Measurements from ENCODE around the gene C6orf118. TPM values are rescaled to one million over a fixed set of nuclear protein-coding genes. Genes with fewer than 3 reads are reported as not detected.

C6orf118 gene
- total and polyA plus RNA-seq, 2 of the 8 experiments (the other 6 are each of a cell fraction or from before 2014, with no cell fraction given) = 0.35 to 0.58 TPM

DNA sequence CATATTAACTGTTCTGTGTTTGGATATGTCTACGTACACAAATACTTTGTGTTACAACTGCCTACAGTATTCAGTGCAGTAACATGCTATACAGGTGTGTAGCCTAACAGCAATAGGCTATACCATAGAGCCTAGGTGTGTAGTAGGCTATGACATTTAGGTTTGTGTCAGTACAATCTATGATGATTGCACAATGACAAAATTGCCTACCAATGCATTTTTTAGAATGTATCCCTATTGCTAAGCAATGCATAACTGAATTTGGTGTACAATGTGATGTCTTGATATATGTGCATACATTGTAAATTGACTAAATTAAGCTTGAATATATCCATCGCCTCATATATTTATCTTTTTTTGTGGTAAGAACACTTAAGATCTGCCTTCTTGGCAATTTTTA lies 48.9 kb downstream of the C6orf118 start:
- H3K9me3 ChIP-seq (ENCODE audit: insufficient read depth in 2 of 2, low read depth in 1 of 2, low read length in 1 of 2) = peaks cover 8 to 17% of the 10 kb centered on the region in 2 experiments; a peak in 1 of 4 replicates
- H3K9ac ChIP-seq (replicated peaks in 1 of 4; ENCODE audit: extremely low read depth in 1 of 4, low read depth in 3 of 4, low read length in 3 of 4) = no peak overlapping the region
- no peak overlapping the region for H2BK120ac ChIP-seq (replicated peaks; ENCODE audit: low read depth, low read length)
- H4K8ac ChIP-seq (ENCODE audit: extremely low read depth, insufficient read depth, low read length) = no peak overlapping the region
- H4K20me1 ChIP-seq (replicated peaks in 1 of 2; ENCODE audit: control insufficient read depth in 1 of 2, insufficient read depth in 2 of 2, low read length in 2 of 2) = no peaks in the 10 kb centered on the region
- no peak overlapping the region for H2BK15ac ChIP-seq (ENCODE audit: low read length)
- H2AK5ac ChIP-seq (ENCODE audit: low read depth, low read length) = no peak overlapping the region
- no peaks in the 10 kb centered on the region for H3K79me1 ChIP-seq (ENCODE audit: low read depth, low read length)
- no peak overlapping the region for H3K4me2 ChIP-seq (ENCODE audit: insufficient read depth in 1 of 2, low read depth in 2 of 2, low read length in 2 of 2)
- ChIA-PET CTCF (ENCODE audit: partially characterized antibody) (no interaction called here), POLR2A (ENCODE audit: partially characterized antibody) (no interaction called here)
- H2BK20ac ChIP-seq (ENCODE audit: low read length) = no peak overlapping the region
- no peak overlapping the region for H2AFZ ChIP-seq (ENCODE audit: low read length)
- no peak overlapping the region for H4K91ac ChIP-seq (replicated peaks; ENCODE audit: insufficient read length, low read length)
- no peak for DNase-seq (ENCODE audit: low read depth in 1 of 2, low spot score in 2 of 2)
- H3K23ac ChIP-seq (ENCODE audit: insufficient read length) = no peak overlapping the region
- H3K27me3 ChIP-seq (replicated peaks in 1 of 4; ENCODE audit: control insufficient read depth in 3 of 4, extremely low read depth in 1 of 4, insufficient read depth in 3 of 4, low read length in 3 of 4) = no peaks in the 10 kb centered on the region
- H3K27ac ChIP-seq (ENCODE audit: low read depth, low read length) = no peak overlapping the region
- no peaks in the 10 kb centered on the region for H3K4me1 ChIP-seq (replicated peaks in 1 of 4; ENCODE audit: control insufficient read depth in 3 of 4, insufficient read depth in 4 of 4, low read length in 3 of 4)
- H3K56ac ChIP-seq (replicated peaks; ENCODE audit: insufficient read length, low read depth, low read length) = no peak overlapping the region
- H2BK12ac ChIP-seq (ENCODE audit: low read depth, low read length) = no peak overlapping the region
- H3K18ac ChIP-seq (ENCODE audit: extremely low read depth, low read length) = no peak overlapping the region
- 72% methylated on average over 2 of the region's 2 CpGs; no CpG with 5 or more reads in 1 of the 2 experiments for WGBS, 2 experiments (ENCODE audit: extremely low coverage in 1 of 2, insufficient coverage in 1 of 2, insufficient read length in 1 of 2, insufficient replicate concordance in 2 of 2, low coverage in 1 of 2, low lambda C conversion rate in 2 of 2, missing lambda C conversion rate in 1 of 2)
- no peaks in the 10 kb centered on the region for H3K36me3 ChIP-seq (ENCODE audit: control insufficient read depth in 2 of 4, insufficient read depth in 4 of 4, low read length in 3 of 4)
- no peak for FAIRE-seq
- no peaks in the 10 kb centered on the region for H3K79me2 ChIP-seq (ENCODE audit: control insufficient read depth in 1 of 2, insufficient read depth in 2 of 2, low read length in 2 of 2)
- H3K4ac ChIP-seq (replicated peaks; ENCODE audit: insufficient read length, low read depth, low read length) = no peak overlapping the region
- no peak overlapping the region for H4K5ac ChIP-seq (ENCODE audit: insufficient read length, low read depth, low read length)
- H3K4me3 ChIP-seq (ENCODE audit: extremely low read depth in 1 of 4, insufficient read depth in 2 of 4, low read depth in 3 of 4, low read length in 4 of 4) = no peak overlapping the region
- no peaks in the 10 kb centered on the region for H3K23me2 ChIP-seq (ENCODE audit: low read depth, low read length)
- H3K14ac ChIP-seq (ENCODE audit: insufficient read length) = no peak overlapping the region
- no peak overlapping the region for H2BK5ac ChIP-seq (ENCODE audit: low read depth, low read length)
- TF ChIP-seq YY1 (IDR thresholded peaks at IDR 0.05; ENCODE audit: low read depth, low read length) (no peak), MAX (IDR thresholded peaks at IDR 0.05) (no peak), EZH2 (IDR thresholded peaks at IDR 0.05; ENCODE audit: low read depth, low read length, severe bottlenecking) (no peak)
